Fibroblast of lung (primary cell): ENCODE measurements around the gene MBOAT1. TPM values are rescaled to one million over a fixed set of nuclear protein-coding genes. Genes with fewer than 3 reads are reported as not detected.

Experiments used
- DNase-seq, 2 donors: peaks; one replicate each; pipeline versions ENCODE4 v3.0.0 to v3.0.0-alpha.2; 2010; ENCODE audit warnings: low read depth in 2 of 2
- H2AFZ ChIP-seq: 2 replicates; pipeline ENCODE4 v1.5.1; 2012; ENCODE audit warnings: low read length, control low read depth, inconsistent platforms
- H3K27ac ChIP-seq: 2 replicates; pipeline ENCODE4 v1.5.1; 2011; ENCODE audit warnings: low read length, control low read depth; ENCODE audit not compliant: insufficient read depth
- H3K27me3 ChIP-seq: 2 replicates; pipeline ENCODE4 v1.5.1; 2011; ENCODE audit warnings: mild to moderate bottlenecking, low read length; ENCODE audit not compliant: control insufficient read depth, insufficient read depth
- H3K36me3 ChIP-seq: 2 replicates; pipeline ENCODE4 v1.5.1; 2011; ENCODE audit warnings: low read length; ENCODE audit not compliant: control insufficient read depth, insufficient read depth
- H3K4me1 ChIP-seq: 2 replicates; pipeline ENCODE4 v1.5.1; 2011; ENCODE audit warnings: low read length; ENCODE audit not compliant: control insufficient read depth, insufficient read depth; ENCODE audit errors: extremely low read depth
- H3K4me2 ChIP-seq: 2 replicates; pipeline ENCODE4 v1.5.1; 2011; ENCODE audit warnings: low read length, control low read depth; ENCODE audit not compliant: insufficient read depth; ENCODE audit errors: extremely low read depth
- H3K4me3 ChIP-seq, 4 experiments: fragments of 200-600 bp in 1 of 4; sonication (generic) in 1 of 4; replicated peaks in 1 of 4; 2 replicates each; pipeline ENCODE4 v1.5.1; 2011 to 2016; ENCODE audit warnings: low read length in 4 of 4, low read depth in 3 of 4, mild to moderate bottlenecking in 3 of 4, control low read depth in 2 of 4, inconsistent platforms in 1 of 4, mixed read lengths in 1 of 4; ENCODE audit not compliant: insufficient read depth in 1 of 4; ENCODE audit errors: control extremely low read depth in 1 of 4
- H3K79me2 ChIP-seq: 2 replicates; pipeline ENCODE4 v1.5.1; 2012; ENCODE audit warnings: mild to moderate bottlenecking, low read length, inconsistent platforms; ENCODE audit not compliant: control insufficient read depth, insufficient read depth
- H3K9ac ChIP-seq: 2 replicates; pipeline ENCODE4 v1.5.1; 2011; ENCODE audit warnings: mild to moderate bottlenecking, low read length, control low read depth; ENCODE audit not compliant: insufficient read depth
- H3K9me3 ChIP-seq: 2 replicates; pipeline ENCODE4 v1.5.1; 2012; ENCODE audit warnings: low read depth, low read length; ENCODE audit not compliant: control insufficient read depth, insufficient read depth
- H4K20me1 ChIP-seq: 2 replicates; pipeline ENCODE4 v1.5.1; 2011; ENCODE audit warnings: low read length; ENCODE audit not compliant: control insufficient read depth, insufficient read depth; ENCODE audit errors: extremely low read depth
- EZH2 ChIP-seq: IDR thresholded peaks from 2 replicates; pipeline ENCODE4 v1.5.1; 2012; ENCODE audit warnings: low read length, control low read depth, mild to moderate bottlenecking; ENCODE audit errors: missing control alignments
- polyA plus RNA-seq, 2 donors: library from polyadenylated mRNA; depleted of rRNA in 1 of 2; stranded (reverse) in 1 of 2; unstranded in 1 of 2; fragments of >200 nt; gene quantifications; 2 replicates each; pipeline ENCODE4 v1.2.1, GENCODE V29; 2011 to 2012; ENCODE audit warnings: missing spikeins in 1 of 2
- total RNA-seq: library from RNA; depleted of rRNA; stranded (reverse); fragments of >200 nt; gene quantifications from 2 replicates; pipeline ENCODE4 v1.2.1, GENCODE V29; 2014
- TF ChIP-seq, protein P1 (sequence below), 2 donors: IDR thresholded peaks in 1 of 2; conservative IDR thresholded peaks in 1 of 2; 1 replicate in 1 of 2; 2 replicates in 1 of 2; pipeline ENCODE4 v1.5.1; 2011 to 2012; ENCODE audit warnings: low read length in 2 of 2, control low read depth in 1 of 2, inconsistent platforms in 1 of 2, low read depth in 1 of 2, mild to moderate bottlenecking in 1 of 2

Gene MBOAT1
- total and polyA plus RNA-seq, 2 donors (not counting 1 experiment from before 2014, with no cell fraction given): 3.1 to 6.6 TPM

- H3K36me3 ChIP-seq: no peaks in the 10 kb centered on the region
- no peak overlapping the region for H3K4me3 ChIP-seq
- H3K9ac ChIP-seq: no peak overlapping the region
- H3K79me2 ChIP-seq: no peaks in the 10 kb centered on the region
- H3K9me3 ChIP-seq: no peaks in the 10 kb centered on the region
- peak in 1 of 2 donors; percentile 7 for DNase-seq
- H2AFZ ChIP-seq: no peak overlapping the region
- H3K27me3 ChIP-seq: no peaks in the 10 kb centered on the region
- H3K27ac ChIP-seq: no peak overlapping the region
- no peaks in the 10 kb centered on the region for H4K20me1 ChIP-seq
- no peak overlapping the region for H3K4me2 ChIP-seq
- TF ChIP-seq, protein P1, sequence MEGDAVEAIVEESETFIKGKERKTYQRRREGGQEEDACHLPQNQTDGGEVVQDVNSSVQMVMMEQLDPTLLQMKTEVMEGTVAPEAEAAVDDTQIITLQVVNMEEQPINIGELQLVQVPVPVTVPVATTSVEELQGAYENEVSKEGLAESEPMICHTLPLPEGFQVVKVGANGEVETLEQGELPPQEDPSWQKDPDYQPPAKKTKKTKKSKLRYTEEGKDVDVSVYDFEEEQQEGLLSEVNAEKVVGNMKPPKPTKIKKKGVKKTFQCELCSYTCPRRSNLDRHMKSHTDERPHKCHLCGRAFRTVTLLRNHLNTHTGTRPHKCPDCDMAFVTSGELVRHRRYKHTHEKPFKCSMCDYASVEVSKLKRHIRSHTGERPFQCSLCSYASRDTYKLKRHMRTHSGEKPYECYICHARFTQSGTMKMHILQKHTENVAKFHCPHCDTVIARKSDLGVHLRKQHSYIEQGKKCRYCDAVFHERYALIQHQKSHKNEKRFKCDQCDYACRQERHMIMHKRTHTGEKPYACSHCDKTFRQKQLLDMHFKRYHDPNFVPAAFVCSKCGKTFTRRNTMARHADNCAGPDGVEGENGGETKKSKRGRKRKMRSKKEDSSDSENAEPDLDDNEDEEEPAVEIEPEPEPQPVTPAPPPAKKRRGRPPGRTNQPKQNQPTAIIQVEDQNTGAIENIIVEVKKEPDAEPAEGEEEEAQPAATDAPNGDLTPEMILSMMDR (conservative IDR thresholded peaks at IDR 0.05 in 1 of 2, IDR thresholded peaks at IDR 0.05 in 1 of 2; ENCODE audit: low read depth in 1 of 2, low read length in 2 of 2): no peak
- no peak for TF ChIP-seq EZH2
- no peaks in the 10 kb centered on the region for H3K4me1 ChIP-seq
Measured at GRCh38 chr6:20191992-20192391, 20.3 kb downstream of the MBOAT1 start.

DNA sequence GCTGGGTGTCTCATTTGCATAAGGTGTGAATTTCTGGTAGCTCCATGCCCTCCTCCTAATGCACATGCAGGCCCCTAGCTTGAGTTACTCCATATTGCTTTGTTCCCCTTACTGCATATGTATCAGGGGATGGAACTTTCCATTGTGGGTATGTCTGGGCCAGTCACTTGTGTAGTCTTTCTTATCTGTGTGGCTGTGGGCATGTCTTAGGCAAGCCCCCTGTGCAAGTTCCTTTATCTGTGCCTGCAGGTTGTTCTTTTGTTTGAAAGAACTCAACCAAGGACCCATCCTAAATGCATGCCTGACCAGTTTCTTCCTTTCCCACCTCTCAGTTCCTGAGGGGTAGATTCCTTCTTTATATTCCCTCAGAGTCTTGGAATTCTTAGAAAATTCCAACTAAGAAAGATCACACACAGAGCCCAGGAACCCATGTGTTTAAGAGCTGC is 23.6 kb downstream of the MBOAT1 start:
- Histone ChIP-seq H2AFZ (no peak overlapping the region), H3K27ac (no peak overlapping the region), H3K9ac (no peak overlapping the region), H3K9me3 (no peaks in the 10 kb centered on the region), H3K79me2 (no peaks in the 10 kb centered on the region), H4K20me1 (no peaks in the 10 kb centered on the region), H3K4me1 (no peaks in the 10 kb centered on the region), H3K27me3 (no peaks in the 10 kb centered on the region), H3K4me2 (no peak overlapping the region), H3K36me3 (no peaks in the 10 kb centered on the region), H3K4me3 (no peak overlapping the region)
- DNase-seq: peak in 1 of 2 donors; percentile 41
- TF ChIP-seq EZH2: no peak
- TF ChIP-seq, protein P1 (conservative IDR thresholded peaks at IDR 0.05 in 1 of 2, IDR thresholded peaks at IDR 0.05 in 1 of 2; ENCODE audit: low read depth in 1 of 2, low read length in 2 of 2): no peak

DNA sequence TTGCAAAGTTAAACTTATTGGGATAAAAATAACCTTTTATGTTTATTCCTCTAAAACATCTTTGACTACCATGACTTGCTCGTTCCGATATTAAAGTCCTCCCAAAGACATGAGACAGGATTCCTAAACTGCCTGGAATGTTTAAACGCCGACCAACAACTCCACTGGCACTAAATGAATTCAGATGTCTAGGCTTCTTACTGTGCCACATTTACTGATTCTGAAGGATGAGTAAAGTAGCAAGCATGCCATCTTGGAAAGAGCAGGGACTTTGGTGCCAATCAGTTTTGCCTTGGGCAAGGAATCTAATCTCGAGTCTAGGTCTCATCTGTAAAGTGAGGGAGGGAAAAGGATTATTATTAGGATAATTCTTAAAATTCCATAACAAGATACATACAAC is 25.3 kb downstream of the MBOAT1 start:
- H3K27me3 ChIP-seq: no peaks in the 10 kb centered on the region
- no peak overlapping the region for H3K4me3 ChIP-seq
- H3K9me3 ChIP-seq: no peaks in the 10 kb centered on the region
- H3K27ac ChIP-seq: no peak overlapping the region
- no peaks in the 10 kb centered on the region for H4K20me1 ChIP-seq
- TF ChIP-seq, protein P1 (conservative IDR thresholded peaks at IDR 0.05 in 1 of 2, IDR thresholded peaks at IDR 0.05 in 1 of 2; ENCODE audit: low read depth in 1 of 2, low read length in 2 of 2): no peak
- TF ChIP-seq EZH2: no peak
- H3K4me2 ChIP-seq: no peak overlapping the region
- no peak overlapping the region for H2AFZ ChIP-seq
- DNase-seq: peak in 1 of 2 donors; percentile 64
- no peaks in the 10 kb centered on the region for H3K36me3 ChIP-seq
- no peak overlapping the region for H3K9ac ChIP-seq
- no peaks in the 10 kb centered on the region for H3K4me1 ChIP-seq
- H3K79me2 ChIP-seq: no peaks in the 10 kb centered on the region
